GM21423 (cell line): Measurements from ENCODE around the gene ACTA2.

Source experiments
- ATAC-seq: cut with Tn5 transposase; IDR thresholded peaks from one replicate; pipeline ENCODE4 v1.9.1; 2021; ENCODE audit warnings: mild to moderate bottlenecking, moderate library complexity; ENCODE audit not compliant: unreplicated experiment

Gene ACTA2

DNA sequence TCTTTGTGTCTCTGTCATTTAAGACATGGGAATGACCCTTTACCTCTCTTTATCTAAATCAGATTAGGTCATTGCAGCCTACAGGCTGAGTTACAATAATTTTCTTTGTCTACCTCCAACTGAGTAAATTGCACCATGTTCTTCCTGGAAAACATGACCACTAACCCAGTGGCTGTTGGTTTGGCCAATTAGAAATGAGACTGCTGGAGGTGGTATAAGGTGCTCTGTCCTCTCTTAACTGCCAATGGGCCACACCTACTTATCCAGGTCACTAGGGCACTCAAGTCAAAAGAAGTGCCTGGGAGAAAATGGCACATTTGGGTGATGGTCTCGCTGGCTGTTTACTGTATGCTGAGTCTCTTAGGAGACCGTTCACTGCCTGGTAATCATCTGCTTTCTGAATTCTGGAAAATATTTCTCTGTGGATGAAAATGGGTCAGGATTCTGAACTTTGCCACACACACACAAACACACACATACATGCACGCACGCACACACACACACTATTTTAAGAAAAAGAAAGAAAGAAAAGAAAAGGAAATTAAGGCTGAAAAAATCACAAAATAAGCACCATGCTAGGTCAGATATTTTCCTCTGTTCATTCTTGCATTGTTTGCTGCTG, 56.1 kb downstream of the ACTA2 start:
- no peak for ATAC-seq

DNA sequence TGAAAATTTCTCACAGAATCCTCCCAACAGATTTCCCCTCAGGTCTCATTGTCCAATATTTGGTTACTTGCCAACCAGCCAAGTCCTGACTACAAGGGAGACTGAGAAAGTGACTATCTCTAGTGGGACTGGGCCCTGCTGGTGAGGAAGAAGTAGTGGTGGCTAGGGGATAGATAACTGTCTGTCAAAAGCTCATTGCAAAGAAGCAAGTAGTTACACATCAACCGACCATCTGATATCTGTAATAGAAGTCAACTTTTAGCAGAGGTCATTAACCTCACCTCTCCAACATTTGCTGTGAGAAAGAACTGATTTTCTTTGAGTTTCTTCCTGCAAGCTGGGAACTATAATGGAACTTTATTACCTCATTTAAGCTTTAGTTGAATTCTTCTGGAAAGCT, 57.3 kb downstream of the ACTA2 start:
- ATAC-seq = no peak

- ATAC-seq = no peak
Observed at GRCh38 chr10:88893611-88894010, 59.0 kb downstream of the ACTA2 start.

- no peak for ATAC-seq
Observed at GRCh38 chr10:88892222-88892967, 60.2 kb downstream of the ACTA2 start.

GRCh38 chr10:88890681-88891381, 61.7 kb downstream of the ACTA2 start:
- no peak for ATAC-seq

DNA sequence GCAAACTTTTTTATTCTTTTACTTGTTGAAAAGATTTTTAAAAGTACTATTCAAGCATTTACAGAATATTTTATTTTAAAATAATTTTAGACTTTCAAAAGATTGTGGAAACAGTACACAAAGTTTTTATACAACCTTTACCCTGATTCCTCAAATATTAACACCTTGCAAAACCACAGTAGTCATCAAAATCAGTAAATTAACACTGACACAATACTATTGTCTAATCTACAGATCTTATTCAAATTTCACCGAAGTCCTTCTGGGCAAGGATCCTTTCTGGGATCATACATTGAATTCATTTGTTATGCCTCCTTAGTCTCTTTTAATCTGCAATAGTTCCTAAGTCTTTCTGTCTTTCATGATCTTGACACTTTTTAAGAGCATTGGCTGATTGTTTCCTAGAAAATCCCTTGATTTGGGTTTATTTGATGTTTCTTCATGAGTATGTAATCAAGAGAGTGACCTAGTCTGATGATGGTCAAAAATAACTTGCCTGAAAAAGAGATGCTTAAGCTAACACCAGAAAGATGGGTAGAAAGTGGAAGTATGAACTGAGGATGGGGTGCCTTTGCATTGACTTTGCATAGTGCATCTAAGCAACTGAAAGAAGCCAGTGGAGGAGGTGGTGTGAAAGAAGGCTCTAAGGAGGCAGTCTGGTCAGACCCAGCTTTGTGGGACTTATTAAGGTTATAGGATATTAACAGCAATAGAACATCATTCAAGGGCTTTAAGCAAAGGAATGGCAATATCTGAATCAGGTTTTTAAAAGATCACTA, 62.8 kb downstream of the ACTA2 start:
- no peak for ATAC-seq

DNA sequence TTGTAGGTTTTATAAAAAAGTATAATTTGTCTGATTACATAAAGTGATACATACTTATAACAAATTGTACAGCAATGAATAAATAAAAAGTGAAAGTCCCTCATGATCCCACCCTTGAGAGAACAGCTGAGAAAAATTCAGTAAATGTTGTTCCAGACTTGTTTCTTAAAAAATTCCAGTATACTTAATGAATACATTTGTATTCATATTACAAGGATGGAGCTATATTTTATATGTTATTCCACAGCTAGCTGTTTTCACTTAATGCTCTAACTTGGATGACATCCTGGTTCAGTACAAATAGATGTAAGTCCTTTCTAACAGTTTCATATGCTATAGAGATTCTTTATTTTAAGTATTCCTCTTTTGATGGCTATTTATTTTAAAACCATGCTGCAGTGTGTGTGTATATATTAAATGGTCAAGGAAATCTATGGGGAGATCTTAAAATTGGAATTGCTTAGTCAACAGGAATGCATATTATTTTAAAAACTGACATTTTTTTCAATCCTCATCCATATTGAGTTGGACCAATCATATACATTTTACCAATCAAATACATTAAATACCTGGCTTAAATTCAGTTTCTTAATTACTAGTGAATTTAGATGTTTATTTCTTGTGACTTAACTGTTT, 63.6 kb downstream of the ACTA2 start:
- no peak for ATAC-seq

- peak; percentile 70 for ATAC-seq
Observed at GRCh38 chr10:88886557-88886956, 66.0 kb downstream of the ACTA2 start.
